Loucy (cell line): Measurements from ENCODE around the gene EFCAB8.

Source experiments
- EZH2phosphoT487 ChIP-seq: fragments of 200-600 bp; IDR thresholded peaks from 2 replicates; pipeline ENCODE4 v1.6.1; 2018; ENCODE audit warnings: antibody characterized with exemption, mild to moderate bottlenecking, moderate library complexity, borderline replicate concordance
- TF ChIP-seq, protein P1 (sequence below): fragments of 200-600 bp; sonication (generic); conservative IDR thresholded peaks from 2 replicates; pipeline ENCODE4 v1.5.1; 2014; ENCODE audit warnings: mild to moderate bottlenecking, antibody characterized with exemption, low read length

DNA sequence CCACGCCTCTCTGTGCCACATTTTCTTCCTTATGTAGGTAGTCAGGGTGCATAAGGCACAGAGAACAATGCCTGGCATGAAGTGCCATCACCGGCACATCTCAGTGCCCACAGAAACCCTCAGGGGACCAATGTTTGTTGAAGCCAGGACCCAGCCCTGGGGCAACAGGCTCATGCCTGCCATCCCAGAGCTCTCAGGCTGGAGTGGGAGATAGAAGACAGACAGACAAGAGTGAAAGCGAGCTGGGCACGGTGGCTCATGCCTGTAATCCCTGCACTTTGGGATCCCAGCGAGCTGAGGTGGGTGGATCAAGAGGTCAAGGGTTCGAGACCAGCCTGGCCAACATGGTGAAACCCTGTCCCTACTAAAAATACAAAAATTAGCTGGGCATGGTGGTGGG is 13.5 kb downstream of the EFCAB8 start:
- TF ChIP-seq, protein P1, sequence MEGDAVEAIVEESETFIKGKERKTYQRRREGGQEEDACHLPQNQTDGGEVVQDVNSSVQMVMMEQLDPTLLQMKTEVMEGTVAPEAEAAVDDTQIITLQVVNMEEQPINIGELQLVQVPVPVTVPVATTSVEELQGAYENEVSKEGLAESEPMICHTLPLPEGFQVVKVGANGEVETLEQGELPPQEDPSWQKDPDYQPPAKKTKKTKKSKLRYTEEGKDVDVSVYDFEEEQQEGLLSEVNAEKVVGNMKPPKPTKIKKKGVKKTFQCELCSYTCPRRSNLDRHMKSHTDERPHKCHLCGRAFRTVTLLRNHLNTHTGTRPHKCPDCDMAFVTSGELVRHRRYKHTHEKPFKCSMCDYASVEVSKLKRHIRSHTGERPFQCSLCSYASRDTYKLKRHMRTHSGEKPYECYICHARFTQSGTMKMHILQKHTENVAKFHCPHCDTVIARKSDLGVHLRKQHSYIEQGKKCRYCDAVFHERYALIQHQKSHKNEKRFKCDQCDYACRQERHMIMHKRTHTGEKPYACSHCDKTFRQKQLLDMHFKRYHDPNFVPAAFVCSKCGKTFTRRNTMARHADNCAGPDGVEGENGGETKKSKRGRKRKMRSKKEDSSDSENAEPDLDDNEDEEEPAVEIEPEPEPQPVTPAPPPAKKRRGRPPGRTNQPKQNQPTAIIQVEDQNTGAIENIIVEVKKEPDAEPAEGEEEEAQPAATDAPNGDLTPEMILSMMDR = no peak
- TF ChIP-seq EZH2phosphoT487 = no peak
